Breast epithelium (tissue), 4 donors: ENCODE data around the gene SFXN2. TPM values are rescaled to one million over a fixed set of nuclear protein-coding genes. Genes with fewer than 3 reads are reported as not detected.

ENCODE experiments used
- DNase-seq, 2 donors: peaks; one replicate each; pipeline ENCODE4 v3.0.0-alpha.2; 2019; ENCODE audit warnings: low spot score in 2 of 2
- H3K27ac ChIP-seq, 2 donors: fragments of 200-600 bp; sonication (generic) in 1 of 2; one replicate each; pipeline ENCODE4 v1.5.1; 2016 to 2019; ENCODE audit warnings: mild to moderate bottlenecking in 1 of 2
- H3K27me3 ChIP-seq, 2 donors: fragments of 200-600 bp; sonication (generic) in 1 of 2; one replicate each; pipeline versions ENCODE4 v1.5.1 to v1.6.0; 2017 to 2019; ENCODE audit warnings: control low read depth in 1 of 2, mild to moderate bottlenecking in 1 of 2
- H3K36me3 ChIP-seq: fragments of 200-600 bp; one replicate; pipeline ENCODE4 v1.5.1; 2019
- H3K4me1 ChIP-seq, 2 donors: fragments of 200-600 bp; sonication (generic); one replicate each; pipeline ENCODE4 v1.5.1; 2016 to 2019; ENCODE audit warnings: control low read depth in 1 of 2
- H3K4me3 ChIP-seq, 3 donors: fragments of 200-600 bp; sonication (generic); 1 replicate in 2 of 3; 2 replicates in 1 of 3; pipeline ENCODE4 v1.5.1; 2016 to 2019; ENCODE audit warnings: mild to moderate bottlenecking in 3 of 3, moderate library complexity in 2 of 3
- H3K9me3 ChIP-seq, 2 donors: fragments of 200-600 bp; sonication (generic) in 1 of 2; one replicate each; pipeline ENCODE4 v1.5.1; 2016 to 2019; ENCODE audit warnings: control low read depth in 1 of 2
- CTCF ChIP-seq, 3 donors: fragments of 450-650 bp; IDR thresholded peaks; one replicate each; pipeline ENCODE4 v1.5.1; 2016 to 2017; ENCODE audit warnings: antibody characterized with exemption in 3 of 3, mild to moderate bottlenecking in 3 of 3, moderate library complexity in 3 of 3
- POLR2A ChIP-seq: fragments of 450-650 bp; IDR thresholded peaks from one replicate; pipeline ENCODE4 v1.6.1; 2016; ENCODE audit warnings: antibody characterized with exemption, mild to moderate bottlenecking, moderate library complexity
- POLR2AphosphoS5 ChIP-seq, 3 donors: sonication (generic); formaldehyde crosslinking; IDR thresholded peaks; one replicate each; pipeline ENCODE4 v1.6.1; 2017; ENCODE audit warnings: antibody characterized with exemption in 3 of 3
- intact Hi-C: fragments of 100-400 bp; cut with DNase I; formaldehyde crosslinking; loops from one replicate; pipeline ENCODE4 v1.15.1; 2023; ENCODE audit warnings: low total_unique reads
- total RNA-seq, 3 donors: library from RNA; depleted of rRNA; stranded (reverse); fragments of >200 nt; gene quantifications; one replicate each; pipeline ENCODE4 v1.1.0, GENCODE V29; 2016

The SFXN2 gene
- total RNA-seq, 3 donors from 2014 or later, result 3.8 to 10.4 (median 4.9) TPM

GRCh38 chr10:102775201-102775934, 60.9 kb downstream of the SFXN2 start:
- Histone ChIP-seq H3K27me3 (no peaks in the 10 kb centered on the region), H3K9me3 (no peaks in the 10 kb centered on the region), H3K4me1 (peaks cover 18 to 26% of the 10 kb centered on the region in 2 donors), H3K27ac (peak overlapping the region; percentile 92 to 93), H3K4me3 (peak overlapping the region; percentile 42 to 65 (median 45)), H3K36me3 (no peaks in the 10 kb centered on the region)
- intact Hi-C loops, result no loop called here
- no peak for TF ChIP-seq CTCF (IDR thresholded peaks at IDR 0.05)
- peak in 2 of 3 donors; percentile 25 to 50 for TF ChIP-seq POLR2AphosphoS5 (IDR thresholded peaks at IDR 0.05)
- DNase-seq, result peak in 1 of 2 donors; percentile 51

GRCh38 chr10:102775935-102776669, 61.7 kb downstream of the SFXN2 start:
- Histone ChIP-seq H3K4me3 (peak overlapping the region; percentile 42 to 65 (median 45)), H3K36me3 (no peaks in the 10 kb centered on the region), H3K27ac (peak overlapping the region; percentile 92 to 93), H3K4me1 (peaks cover 25 to 30% of the 10 kb centered on the region in 2 donors), H3K27me3 (no peaks in the 10 kb centered on the region), H3K9me3 (no peaks in the 10 kb centered on the region)
- peak in 1 of 2 donors; percentile 64 for DNase-seq
- intact Hi-C loops, result no loop called here
- TF ChIP-seq POLR2A (no peak), POLR2AphosphoS5 (IDR thresholded peaks at IDR 0.05) (peak; percentile 13 to 80 (median 50))

- peak; percentile 75 to 85 for DNase-seq
- TF ChIP-seq CTCF (IDR thresholded peaks at IDR 0.05), result no peak
- peak; percentile 9 for TF ChIP-seq POLR2A
- TF ChIP-seq POLR2AphosphoS5 (IDR thresholded peaks at IDR 0.05), result peak; percentile 72 to 79 (median 73)
- Histone ChIP-seq H3K4me3 (peak overlapping the region; percentile 42 to 65 (median 45)), H3K9me3 (no peaks in the 10 kb centered on the region), H3K36me3 (no peaks in the 10 kb centered on the region), H3K27me3 (no peaks in the 10 kb centered on the region), H3K4me1 (peaks cover 32 to 38% of the 10 kb centered on the region in 2 donors), H3K27ac (peak overlapping the region; percentile 92 to 93)
- intact Hi-C loops, result no loop called here
Observed at GRCh38 chr10:102776779-102777456, 62.5 kb downstream of the SFXN2 start.

GRCh38 chr10:102777711-102778453, 63.4 kb downstream of the SFXN2 start:
- peaks cover 33 to 47% of the 10 kb centered on the region in 2 donors for H3K4me1 ChIP-seq
- intact Hi-C loops, result no loop called here
- DNase-seq, result no peak

More at GRCh38 chr10:102777711-102778453, 63.4 kb downstream of the SFXN2 start:
- Histone ChIP-seq H3K9me3 (no peaks in the 10 kb centered on the region), H3K36me3 (no peaks in the 10 kb centered on the region), H3K27ac (peak overlapping the region; percentile 92 to 93), H3K4me3 (peak overlapping the region in 2 of 3 donors; percentile 3 to 65), H3K27me3 (no peaks in the 10 kb centered on the region)
- TF ChIP-seq POLR2A (no peak), CTCF (IDR thresholded peaks at IDR 0.05) (no peak), POLR2AphosphoS5 (IDR thresholded peaks at IDR 0.05) (no peak)
